GM11168 (cell line): ENCODE measurements around the gene ZKSCAN7.
"Not testable (repeated sequence)": the region's sequence is repeated elsewhere in the genome, so short reads cannot be mapped to it uniquely, and the experiment has no call there.

Experiments used
- in situ Hi-C: fragments of 300-500 bp; cut with MboI; formaldehyde crosslinking; loops from one replicate; pipeline ENCODE4 v1.12.0; 2022; ENCODE audit warnings: low sequenced_read_pairs; ENCODE audit not compliant: unreplicated experiment

Gene ZKSCAN7

DNA sequence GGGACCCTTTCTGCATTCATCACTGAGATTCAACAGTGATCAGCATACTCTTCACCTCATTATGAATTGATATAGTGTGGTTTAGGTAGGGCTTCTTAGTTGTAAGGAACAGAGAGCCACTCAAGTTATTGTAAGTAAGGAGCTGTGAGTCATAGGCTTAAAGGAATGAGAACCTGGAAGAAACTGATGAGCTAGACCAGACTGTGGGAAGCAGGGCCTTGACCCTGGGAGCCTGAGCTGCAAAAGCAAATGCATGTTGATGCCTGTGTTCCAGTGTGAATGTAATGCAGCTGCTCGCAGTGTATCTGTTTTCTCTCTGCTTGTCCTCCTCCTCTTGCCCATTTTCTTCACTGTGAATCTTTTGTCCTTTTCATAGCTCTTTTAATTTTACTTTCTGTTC, 13.6 kb downstream of the ZKSCAN7 start:
- in situ Hi-C loops = no loop called here

DNA sequence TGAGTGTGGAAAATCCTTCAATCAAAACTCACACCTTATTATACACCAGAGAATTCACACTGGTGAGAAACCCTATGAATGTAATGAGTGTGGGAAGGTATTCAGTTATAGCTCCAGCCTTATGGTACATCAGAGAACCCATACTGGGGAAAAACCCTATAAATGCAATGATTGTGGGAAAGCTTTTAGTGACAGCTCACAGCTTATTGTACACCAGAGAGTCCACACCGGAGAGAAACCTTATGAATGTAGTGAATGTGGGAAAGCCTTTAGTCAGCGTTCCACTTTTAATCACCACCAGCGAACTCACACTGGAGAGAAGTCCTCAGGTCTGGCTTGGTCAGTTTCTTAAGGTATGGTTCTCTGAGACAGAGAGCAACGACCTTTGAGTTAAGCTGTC, 16.0 kb downstream of the ZKSCAN7 start:
- in situ Hi-C loops = no loop called here

DNA sequence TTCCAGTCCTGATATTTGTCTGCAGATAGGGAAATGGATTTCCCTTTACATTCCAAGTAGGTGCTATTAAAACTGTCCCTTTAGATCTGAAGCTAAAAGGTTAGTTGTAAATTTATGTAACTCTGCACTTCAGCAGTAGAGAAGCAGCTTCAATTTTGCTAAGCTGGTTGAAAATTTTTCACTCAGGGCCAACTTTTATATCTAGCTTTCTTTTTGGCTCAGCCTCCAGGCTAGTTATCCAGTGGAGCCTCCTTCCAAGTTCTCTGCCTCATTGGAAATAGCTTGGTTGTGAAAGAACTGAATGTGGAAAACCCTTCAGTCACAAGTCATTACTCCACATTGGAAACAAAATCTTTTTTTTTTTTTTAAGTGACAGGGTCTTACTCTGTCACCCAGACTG, 21.6 kb downstream of the ZKSCAN7 start:
- in situ Hi-C loops = no loop called here

DNA sequence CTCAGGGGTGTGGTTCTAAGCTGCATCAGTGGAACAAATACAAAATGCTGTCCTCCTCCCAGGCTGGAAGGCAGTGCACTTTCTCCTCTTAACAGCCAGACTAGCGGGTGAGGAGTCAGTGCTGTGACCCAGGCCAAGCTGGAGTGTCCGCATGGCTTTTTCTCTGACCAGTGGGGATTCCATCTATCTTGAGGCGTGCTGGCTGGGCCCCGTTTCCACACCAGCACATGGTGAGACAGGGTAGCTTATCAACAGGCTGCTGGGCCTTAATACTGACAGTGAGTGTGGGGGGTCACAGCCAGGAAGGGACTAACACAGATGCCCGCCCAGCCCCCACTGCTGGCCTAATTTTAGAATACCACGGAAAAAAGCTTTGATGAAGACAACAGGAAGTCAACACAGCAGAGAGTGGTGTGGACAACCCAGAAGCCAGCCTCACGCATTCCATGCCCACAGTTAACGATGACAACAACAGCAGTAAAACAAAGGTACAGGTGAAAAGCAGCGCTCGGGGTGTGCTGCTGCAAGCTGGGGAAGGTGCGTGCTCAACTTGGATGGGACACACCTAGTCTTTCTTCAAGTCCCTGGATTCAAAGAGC, 22.5 kb downstream of the ZKSCAN7 start:
- in situ Hi-C loops = not testable (repeated sequence)

DNA sequence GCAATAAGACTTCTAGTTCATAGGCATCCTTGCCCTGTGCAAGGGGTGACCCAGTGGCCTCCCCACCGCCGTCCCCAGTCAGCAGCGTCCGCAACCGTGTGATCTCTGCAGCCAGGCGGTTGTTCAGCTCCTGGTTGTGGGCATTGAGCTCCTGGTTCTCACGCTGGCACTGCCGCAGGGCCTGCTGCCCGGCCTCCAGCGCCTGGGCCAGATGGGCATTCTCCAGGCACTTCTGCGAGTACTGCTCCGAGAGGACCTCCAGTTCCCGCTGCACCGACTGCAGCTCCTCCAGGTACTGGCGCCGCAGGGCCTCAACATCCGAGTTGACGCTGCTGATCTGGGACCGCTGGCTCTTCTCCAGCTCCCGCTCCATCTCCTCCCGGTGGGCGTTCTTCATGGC, 23.3 kb downstream of the ZKSCAN7 start:
- in situ Hi-C loops = not testable (repeated sequence)

DNA sequence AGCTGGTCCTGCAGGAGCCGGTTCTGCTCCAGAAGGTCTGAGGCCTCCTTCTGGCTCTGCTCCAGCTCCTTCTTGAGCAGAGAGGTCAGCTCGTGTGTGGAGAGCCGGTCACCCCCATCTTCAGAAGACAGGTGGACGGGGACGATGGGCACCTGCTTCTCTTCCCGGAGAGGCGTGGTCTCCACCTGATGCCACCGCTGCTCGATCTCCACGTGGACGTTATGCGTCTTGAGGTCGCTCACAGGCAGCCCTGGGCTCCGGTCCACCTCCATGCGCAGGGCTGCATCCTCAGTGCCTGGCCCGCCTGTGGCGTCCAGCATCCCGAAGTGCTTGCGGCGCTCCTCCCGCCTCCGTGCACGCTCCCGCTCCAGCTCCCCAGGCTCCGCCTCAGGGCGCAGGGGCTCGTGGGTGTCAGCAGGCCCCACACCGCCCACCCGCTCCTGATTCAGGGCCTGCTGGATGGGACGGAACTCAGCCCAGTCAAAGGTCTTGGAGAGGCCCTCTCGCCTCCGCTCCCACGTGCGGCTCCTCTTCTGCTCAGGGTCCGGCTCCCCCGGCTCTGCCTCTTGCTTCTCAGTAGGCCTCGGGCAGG, 24.0 kb downstream of the ZKSCAN7 start:
- in situ Hi-C loops = not testable (repeated sequence)

DNA sequence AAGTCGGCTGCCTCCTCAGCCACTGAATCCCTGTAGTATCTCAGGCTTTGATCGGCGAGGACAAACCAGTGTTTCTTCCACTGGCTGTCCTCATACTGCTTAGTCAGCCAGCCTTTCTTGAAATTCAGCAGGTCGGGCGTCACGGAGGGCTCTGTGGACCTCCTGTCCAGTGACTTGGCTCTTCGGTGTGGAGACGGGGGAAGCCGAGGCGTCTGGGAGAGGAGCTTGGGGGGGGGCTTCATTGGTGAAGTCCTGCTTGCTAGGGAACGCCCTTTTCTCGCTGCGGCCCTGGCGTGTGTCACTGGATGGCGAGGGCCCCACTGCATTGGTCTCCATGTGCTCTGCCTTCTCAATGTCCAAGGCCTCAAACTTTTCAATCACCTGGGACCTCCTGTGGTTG, 24.8 kb downstream of the ZKSCAN7 start:
- in situ Hi-C loops = not testable (repeated sequence)

DNA sequence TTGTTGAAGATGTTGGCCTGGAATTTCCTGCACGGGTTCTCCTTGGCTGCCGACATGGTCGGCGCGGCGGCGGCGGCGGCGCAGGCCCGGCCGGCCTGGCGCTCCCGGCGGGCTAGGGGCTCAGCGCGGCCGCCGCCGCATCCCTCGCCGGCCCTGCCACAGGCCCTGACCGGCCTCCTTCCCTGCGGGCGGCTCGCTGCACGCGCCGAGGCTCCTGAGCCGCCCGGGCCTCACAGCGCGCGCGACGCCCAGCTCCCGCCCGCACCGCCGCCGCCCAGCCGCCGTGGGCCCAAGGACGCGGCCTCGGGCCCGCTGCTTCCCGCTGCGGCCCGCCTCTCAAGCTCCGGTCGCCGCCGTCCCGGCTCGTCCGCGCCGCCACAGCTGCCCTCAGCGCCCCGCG, 26.0 kb downstream of the ZKSCAN7 start:
- in situ Hi-C loops = not testable (repeated sequence)

DNA sequence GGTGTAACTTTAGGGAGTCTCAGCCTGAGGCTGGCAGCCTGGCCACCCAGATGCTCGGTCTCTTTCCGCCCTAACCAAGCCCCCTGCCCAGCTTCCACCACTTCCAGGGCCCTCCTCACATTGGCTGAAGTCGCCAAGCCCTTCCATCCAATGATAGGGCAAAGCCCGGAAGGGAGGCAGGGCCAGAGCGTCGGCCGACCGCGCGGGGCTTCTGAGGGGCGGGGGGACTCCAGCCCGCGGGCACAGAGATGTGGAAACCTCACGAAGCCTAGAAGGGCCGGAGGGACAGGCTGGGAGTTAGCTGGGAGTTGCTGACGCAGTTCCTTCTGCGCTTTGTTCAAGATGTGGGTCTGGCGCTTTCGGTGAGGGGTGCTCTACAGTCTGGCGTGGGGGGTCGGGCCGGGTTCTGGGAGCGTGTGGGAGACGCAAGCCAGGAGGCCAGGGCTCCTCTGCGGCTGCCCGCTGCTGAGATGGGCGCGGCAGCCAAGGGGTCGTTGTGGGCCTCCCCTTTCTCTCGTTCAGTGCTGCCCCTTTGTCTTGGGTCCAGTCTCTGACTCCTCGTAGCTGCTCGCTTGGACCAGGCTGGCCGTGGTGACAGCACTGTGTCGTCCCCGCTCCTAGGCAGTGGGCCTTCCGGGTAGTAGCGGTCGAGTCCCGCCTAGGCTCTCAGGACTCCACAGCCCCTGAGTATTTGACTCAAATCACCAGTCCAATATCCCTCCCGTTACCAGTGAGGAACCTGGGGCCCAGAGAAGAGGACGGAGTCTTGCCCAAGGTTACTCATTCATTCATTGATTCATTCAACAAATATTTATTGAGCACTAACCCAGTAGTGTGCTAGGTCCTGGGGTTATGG, 29.9 kb downstream of the ZKSCAN7 start, which contains the start of gene ZNF660:
Gene ZNF660 (plus strand): TSS at position 319 of the 856 bp plus-strand sequence. CDS start 9,230 bp downstream, outside the sequence.
- in situ Hi-C loops = no loop called here

DNA sequence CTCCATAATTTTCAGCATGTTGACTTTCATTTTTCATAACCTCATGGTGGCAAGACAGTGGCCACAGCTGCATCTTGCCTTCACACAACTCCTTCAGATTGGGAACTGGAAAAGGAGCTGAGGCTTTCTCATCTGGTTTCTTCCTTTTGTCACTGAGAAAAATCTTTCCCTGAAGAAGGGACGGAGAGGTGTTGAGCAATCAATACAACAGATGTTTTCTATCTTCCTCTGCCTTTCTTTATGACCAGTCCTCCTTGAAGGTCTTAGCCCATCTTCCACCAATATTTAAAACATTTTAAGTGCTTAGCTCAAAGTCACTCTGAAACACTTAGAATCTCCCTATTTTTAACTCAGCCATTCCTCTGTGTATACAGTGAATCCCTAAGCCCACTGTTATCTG, 41.6 kb downstream of the ZKSCAN7 start:
- in situ Hi-C loops = no loop called here

DNA sequence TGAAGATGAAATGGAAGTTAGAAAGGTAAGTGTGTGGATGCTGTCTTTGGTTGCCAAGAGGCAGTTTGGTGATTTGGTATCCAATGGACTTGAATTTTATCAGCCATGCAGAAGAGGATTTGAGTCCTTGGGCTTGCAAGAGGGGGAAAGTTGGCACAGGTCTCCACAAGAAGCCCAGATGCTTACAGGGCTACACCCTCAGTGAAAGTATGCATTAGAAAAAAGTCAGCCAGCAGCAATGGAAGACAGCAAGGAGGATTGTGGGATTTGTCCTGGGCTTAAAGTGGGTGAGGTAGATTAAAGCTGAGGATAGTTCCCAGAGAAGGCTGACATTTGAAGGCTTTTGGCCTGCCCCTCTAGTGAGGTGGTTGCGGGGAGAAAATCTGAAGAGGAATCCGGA, 46.8 kb downstream of the ZKSCAN7 start:
- in situ Hi-C loops = no loop called here

DNA sequence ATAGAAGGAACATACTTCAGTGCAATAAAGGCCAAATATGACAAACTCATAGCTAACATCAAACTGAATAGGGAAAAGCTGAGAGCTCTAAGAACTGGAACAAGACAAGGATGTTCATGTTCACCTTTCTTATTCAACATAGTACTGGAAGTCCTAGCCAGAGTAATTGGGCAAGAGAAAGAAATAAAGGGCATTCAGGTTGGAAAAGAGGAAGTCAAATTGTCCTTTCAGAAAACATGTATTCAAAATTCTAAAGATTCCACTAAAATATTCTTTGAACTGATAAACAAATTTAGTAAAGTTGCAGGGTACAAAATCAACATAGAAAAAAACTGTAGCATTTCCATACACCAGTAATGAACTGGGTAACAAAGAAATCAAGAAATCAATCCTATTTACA, 57.7 kb downstream of the ZKSCAN7 start:
- in situ Hi-C loops = no loop called here
